Loucy (cell line): ENCODE results near the gene COMMD10.

Experiments
- H2AFZ ChIP-seq: fragments of 200-600 bp; sonication (generic); 2 replicates; pipeline ENCODE4 v1.6.0; 2016; ENCODE audit warnings: antibody characterized with exemption, mild to moderate bottlenecking, low read length, moderate library complexity
- H3F3A ChIP-seq: fragments of 200-600 bp; 2 replicates; pipeline ENCODE4 v1.6.0; 2016; ENCODE audit warnings: antibody characterized with exemption, low read depth, mild to moderate bottlenecking
- H3K27me3 ChIP-seq: fragments of 200-600 bp; sonication (generic); 2 replicates; pipeline ENCODE4 v1.6.1; 2014; ENCODE audit warnings: low read length, mild to moderate bottlenecking; ENCODE audit not compliant: insufficient read depth, poor library complexity, severe bottlenecking
- H3K36me3 ChIP-seq: fragments of 200-600 bp; sonication (generic); 2 replicates; pipeline ENCODE4 v1.6.1; 2016; ENCODE audit warnings: low read length; ENCODE audit not compliant: insufficient read depth
- H3K4me1 ChIP-seq: fragments of 200-600 bp; sonication (generic); 2 replicates; pipeline ENCODE4 v1.5.1; 2014; ENCODE audit warnings: low read length, mild to moderate bottlenecking; ENCODE audit not compliant: insufficient read depth, poor library complexity, severe bottlenecking
- H3K4me2 ChIP-seq: fragments of 200-600 bp; sonication (generic); 2 replicates; pipeline ENCODE4 v1.6.0; 2014; ENCODE audit warnings: antibody characterized with exemption, low read length, low read depth, mild to moderate bottlenecking; ENCODE audit not compliant: poor library complexity, severe bottlenecking
- H3K4me3 ChIP-seq: fragments of 200-600 bp; sonication (generic); 2 replicates; pipeline ENCODE4 v1.5.1; 2014; ENCODE audit warnings: low read length, mild to moderate bottlenecking, mixed read lengths; ENCODE audit not compliant: poor library complexity, severe bottlenecking
- H3K79me2 ChIP-seq: fragments of 200-600 bp; sonication (generic); 2 replicates; pipeline ENCODE4 v1.6.1; 2014; ENCODE audit warnings: low read length; ENCODE audit not compliant: insufficient read depth
- H3K9ac ChIP-seq: fragments of 200-600 bp; sonication (generic); 2 replicates; pipeline ENCODE4 v1.6.0; 2014; ENCODE audit warnings: mild to moderate bottlenecking, low read depth, low read length, moderate library complexity; ENCODE audit not compliant: poor library complexity, severe bottlenecking
- H3K9me2 ChIP-seq: fragments of 200-600 bp; sonication (generic); replicated peaks from 2 replicates; pipeline ENCODE4 v1.6.1; 2016; ENCODE audit warnings: low read depth, low read length, mixed read lengths
- H3K9me3 ChIP-seq: fragments of 200-600 bp; sonication (generic); 2 replicates; pipeline ENCODE4 v1.6.1; 2014; ENCODE audit warnings: mild to moderate bottlenecking, antibody characterized with exemption, low read length, low read depth; ENCODE audit not compliant: insufficient read depth
- H4K20me1 ChIP-seq: fragments of 200-600 bp; sonication (generic); 2 replicates; pipeline ENCODE4 v1.6.0; 2014; ENCODE audit warnings: antibody characterized with exemption, low read length, mild to moderate bottlenecking; ENCODE audit not compliant: insufficient read depth, poor library complexity, severe bottlenecking
- EZH2phosphoT487 ChIP-seq: fragments of 200-600 bp; IDR thresholded peaks from 2 replicates; pipeline ENCODE4 v1.6.1; 2018; ENCODE audit warnings: antibody characterized with exemption, mild to moderate bottlenecking, moderate library complexity, borderline replicate concordance
- TF ChIP-seq, protein P1 (sequence below): fragments of 200-600 bp; sonication (generic); conservative IDR thresholded peaks from 2 replicates; pipeline ENCODE4 v1.5.1; 2014; ENCODE audit warnings: mild to moderate bottlenecking, antibody characterized with exemption, low read length

COMMD10 gene

DNA sequence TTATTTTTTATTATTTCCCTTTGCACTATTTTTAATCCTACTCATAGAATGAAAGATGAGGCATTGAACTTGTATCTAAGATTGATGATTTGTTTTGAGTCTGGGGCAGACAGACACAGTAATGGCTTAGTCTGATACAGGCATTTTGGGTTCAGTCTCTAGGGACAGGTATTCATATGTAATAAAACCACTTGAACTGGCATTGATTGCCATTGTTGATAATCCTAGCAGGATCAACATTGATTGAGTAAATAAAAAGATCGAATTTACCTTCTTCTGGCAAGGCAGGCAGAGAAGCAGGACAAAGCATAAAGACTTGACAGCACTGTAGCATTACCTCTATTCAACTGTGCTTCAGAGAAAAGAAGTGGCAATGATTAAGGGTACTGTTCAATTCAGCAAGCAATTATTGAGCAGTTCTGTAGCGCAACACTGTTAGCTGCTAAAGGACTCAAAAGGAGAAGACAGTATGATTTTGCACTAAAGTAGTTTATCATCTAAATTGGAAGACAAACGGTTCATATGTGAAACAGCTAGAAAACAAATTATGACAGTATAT is 144.4 kb downstream of the COMMD10 start:
- Histone ChIP-seq H3K9me3 (no peaks in the 10 kb centered on the region), H4K20me1 (no peaks in the 10 kb centered on the region), H3F3A (no peaks in the 10 kb centered on the region), H2AFZ (no peak overlapping the region), H3K79me2 (no peaks in the 10 kb centered on the region), H3K27me3 (no peaks in the 10 kb centered on the region), H3K9me2 (no peaks in the 10 kb centered on the region), H3K4me2 (no peak overlapping the region), H3K4me1 (peaks cover 11% of the 10 kb centered on the region), H3K36me3 (no peaks in the 10 kb centered on the region), H3K4me3 (no peak overlapping the region), H3K9ac (no peak overlapping the region)
- TF ChIP-seq, protein P1, sequence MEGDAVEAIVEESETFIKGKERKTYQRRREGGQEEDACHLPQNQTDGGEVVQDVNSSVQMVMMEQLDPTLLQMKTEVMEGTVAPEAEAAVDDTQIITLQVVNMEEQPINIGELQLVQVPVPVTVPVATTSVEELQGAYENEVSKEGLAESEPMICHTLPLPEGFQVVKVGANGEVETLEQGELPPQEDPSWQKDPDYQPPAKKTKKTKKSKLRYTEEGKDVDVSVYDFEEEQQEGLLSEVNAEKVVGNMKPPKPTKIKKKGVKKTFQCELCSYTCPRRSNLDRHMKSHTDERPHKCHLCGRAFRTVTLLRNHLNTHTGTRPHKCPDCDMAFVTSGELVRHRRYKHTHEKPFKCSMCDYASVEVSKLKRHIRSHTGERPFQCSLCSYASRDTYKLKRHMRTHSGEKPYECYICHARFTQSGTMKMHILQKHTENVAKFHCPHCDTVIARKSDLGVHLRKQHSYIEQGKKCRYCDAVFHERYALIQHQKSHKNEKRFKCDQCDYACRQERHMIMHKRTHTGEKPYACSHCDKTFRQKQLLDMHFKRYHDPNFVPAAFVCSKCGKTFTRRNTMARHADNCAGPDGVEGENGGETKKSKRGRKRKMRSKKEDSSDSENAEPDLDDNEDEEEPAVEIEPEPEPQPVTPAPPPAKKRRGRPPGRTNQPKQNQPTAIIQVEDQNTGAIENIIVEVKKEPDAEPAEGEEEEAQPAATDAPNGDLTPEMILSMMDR: no peak
- TF ChIP-seq EZH2phosphoT487: no peak

DNA sequence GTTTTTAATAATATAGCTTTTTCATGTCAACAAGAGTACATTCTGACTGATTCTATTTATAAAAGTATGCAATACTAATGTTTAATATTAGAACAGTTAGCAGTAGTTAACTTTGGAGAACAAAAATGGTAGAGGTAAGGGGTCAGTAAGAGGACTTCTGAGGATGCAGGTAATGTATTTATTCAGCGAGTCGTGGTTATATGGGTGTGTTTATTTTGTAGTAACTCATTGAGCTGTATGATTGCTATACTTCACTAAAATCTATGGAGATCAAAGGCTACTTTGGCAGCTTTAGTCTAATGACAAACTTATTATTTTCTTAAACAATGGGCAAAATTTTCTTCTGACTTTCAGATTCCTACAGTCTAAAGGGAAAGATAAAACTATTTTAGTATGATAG is 146.5 kb downstream of the COMMD10 start:
- no peak overlapping the region for H3K4me3 ChIP-seq
- no peaks in the 10 kb centered on the region for H3K27me3 ChIP-seq
- no peak overlapping the region for H3K4me2 ChIP-seq
- no peaks in the 10 kb centered on the region for H3K36me3 ChIP-seq
- H3K9me2 ChIP-seq: no peaks in the 10 kb centered on the region
- no peaks in the 10 kb centered on the region for H3K4me1 ChIP-seq
- no peak for TF ChIP-seq EZH2phosphoT487
- TF ChIP-seq, protein P1: no peak
- no peaks in the 10 kb centered on the region for H3K79me2 ChIP-seq
- H2AFZ ChIP-seq: no peak overlapping the region
- no peak overlapping the region for H3K9ac ChIP-seq
- H3K9me3 ChIP-seq: no peaks in the 10 kb centered on the region
- no peaks in the 10 kb centered on the region for H3F3A ChIP-seq
- no peaks in the 10 kb centered on the region for H4K20me1 ChIP-seq

DNA sequence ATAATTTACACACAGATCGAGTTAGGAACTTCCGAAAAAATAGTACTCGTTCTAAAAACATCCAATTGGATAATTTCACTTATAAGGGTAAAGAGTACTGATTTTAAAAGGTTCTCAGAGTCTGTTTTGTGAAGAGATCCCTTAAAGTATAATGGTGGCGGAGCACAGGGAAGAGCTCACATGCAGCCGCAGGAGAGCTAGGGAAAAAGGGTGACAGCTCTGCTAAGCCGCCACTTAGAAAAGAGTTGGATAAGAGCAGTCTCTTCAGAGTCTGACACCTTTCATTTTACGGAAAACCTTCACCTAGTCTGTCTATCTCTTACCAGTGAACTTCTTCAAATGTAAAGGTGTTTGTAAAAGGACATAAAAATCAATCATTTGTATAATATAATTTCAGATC is 149.9 kb downstream of the COMMD10 start:
- Histone ChIP-seq H3K4me2 (no peak overlapping the region), H3K9me2 (no peaks in the 10 kb centered on the region), H3K4me1 (no peaks in the 10 kb centered on the region), H2AFZ (no peak overlapping the region), H3K79me2 (no peaks in the 10 kb centered on the region), H3K9me3 (no peaks in the 10 kb centered on the region), H3K36me3 (no peaks in the 10 kb centered on the region), H4K20me1 (no peaks in the 10 kb centered on the region), H3K4me3 (no peak overlapping the region), H3F3A (no peaks in the 10 kb centered on the region), H3K9ac (no peak overlapping the region), H3K27me3 (no peaks in the 10 kb centered on the region)
- TF ChIP-seq, protein P1: no peak
- TF ChIP-seq EZH2phosphoT487: no peak
